Hypothalamus (tissue), 51 donors: ENCODE results near the gene GPHB5.
A peak's percentile ranks its signal among the peaks of the same experiment; 100 is the strongest.
"Not testable (repeated sequence)": the region's sequence is repeated elsewhere in the genome, so short reads cannot be mapped to it uniquely, and the experiment has no call there.

ENCODE experiments used
- DNase-seq, 51 donors: peaks; one replicate each; lab custom pipeline; 2025; lab: John Stamatoyannopoulos, UW

Gene GPHB5, protein sequence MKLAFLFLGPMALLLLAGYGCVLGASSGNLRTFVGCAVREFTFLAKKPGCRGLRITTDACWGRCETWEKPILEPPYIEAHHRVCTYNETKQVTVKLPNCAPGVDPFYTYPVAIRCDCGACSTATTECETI

GRCh38 chr14:63318835-63319234, at the start of gene GPHB5:
TSS of gene GPHB5 (minus strand) at chr14:63318935. CDS start at chr14:63317849, 1,086 bp downstream.
- DNase-seq: no peak

DNA sequence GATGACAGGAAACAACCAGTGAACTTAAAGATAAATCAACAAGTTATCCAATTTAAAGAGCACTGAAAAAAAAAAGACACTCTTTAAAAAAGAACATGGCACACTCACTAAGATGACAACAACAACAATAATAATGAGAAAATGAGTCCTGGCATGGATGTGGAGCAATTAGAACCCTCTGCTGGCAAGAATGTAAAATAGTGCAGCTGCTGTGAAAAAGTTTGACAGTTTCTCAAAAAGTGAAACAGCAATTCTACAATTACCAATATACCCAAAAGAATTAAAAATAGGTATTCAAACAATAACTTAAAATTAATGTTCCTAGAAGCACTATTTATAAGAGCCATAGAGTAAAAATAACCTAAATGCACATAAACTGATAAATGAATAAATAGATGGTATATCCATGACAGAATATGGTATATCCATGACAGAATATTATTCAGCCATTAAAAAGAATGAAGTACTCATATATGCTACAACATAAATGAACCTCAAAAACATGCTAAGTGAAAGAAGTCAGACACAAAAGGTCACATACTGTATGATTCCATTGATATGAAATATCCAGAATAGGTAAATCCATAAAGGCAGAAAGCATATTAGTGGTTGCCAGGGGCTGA, 49.1 kb upstream of the GPHB5 start:
- no peak for DNase-seq

GRCh38 chr14:63362389-63362819, 43.7 kb upstream of the GPHB5 start:
- no peak for DNase-seq

- DNase-seq: no peak
These were observed 43.1 kb upstream of the GPHB5 start for GRCh38 chr14:63361790-63362189.

GRCh38 chr14:63357841-63358240, 39.1 kb upstream of the GPHB5 start:
- no peak for DNase-seq

DNA sequence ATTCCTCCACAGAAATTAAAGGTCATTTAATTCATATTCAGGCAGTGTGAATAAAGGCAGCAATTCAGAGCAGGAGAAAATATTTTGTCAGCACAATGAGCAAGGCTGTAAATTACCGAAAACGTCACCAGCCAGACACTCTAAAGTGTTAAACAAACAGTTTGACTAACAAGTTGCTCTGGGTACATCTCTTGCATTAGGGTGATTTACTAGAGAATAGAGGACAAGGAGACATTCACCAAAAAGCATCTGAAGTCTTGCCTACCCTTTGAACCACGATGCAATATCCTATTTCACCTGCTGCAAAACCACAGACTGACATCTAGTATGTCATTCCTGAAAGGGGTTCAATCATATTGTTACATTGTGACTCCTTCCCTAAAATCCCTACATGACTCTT, 27.1 kb upstream of the GPHB5 start:
- DNase-seq: no peak

- no peak for DNase-seq
These were observed 25.6 kb upstream of the GPHB5 start for GRCh38 chr14:63344336-63344735.

- no peak for DNase-seq
These were observed 25.1 kb upstream of the GPHB5 start for GRCh38 chr14:63343878-63344277.

GRCh38 chr14:63342371-63342770, 23.6 kb upstream of the GPHB5 start:
- DNase-seq: peak in 5 of 51 donors; percentile 0 to 6 (median 0)

- DNase-seq: no peak
These were observed 10.3 kb upstream of the GPHB5 start for GRCh38 chr14:63328787-63329737.

DNA sequence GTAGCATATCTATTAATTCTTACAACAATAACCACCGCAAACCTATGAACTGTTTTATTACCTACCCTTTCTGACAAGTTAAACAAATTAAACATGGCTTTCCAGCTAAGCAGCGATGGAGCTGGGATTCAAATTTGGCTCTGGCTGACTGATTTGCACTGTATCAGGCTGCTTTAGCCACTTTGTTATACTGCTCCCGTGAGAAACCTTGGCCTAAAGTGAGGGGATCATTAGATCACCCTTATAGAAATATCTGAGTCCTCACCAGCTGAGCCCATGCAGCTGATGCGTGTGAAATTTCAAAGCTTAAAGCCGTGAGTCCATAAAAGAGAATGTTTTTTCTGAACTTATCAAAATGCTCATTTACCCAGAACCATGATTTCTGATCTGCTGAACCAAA, 8.1 kb upstream of the GPHB5 start:
- DNase-seq: no peak

DNA sequence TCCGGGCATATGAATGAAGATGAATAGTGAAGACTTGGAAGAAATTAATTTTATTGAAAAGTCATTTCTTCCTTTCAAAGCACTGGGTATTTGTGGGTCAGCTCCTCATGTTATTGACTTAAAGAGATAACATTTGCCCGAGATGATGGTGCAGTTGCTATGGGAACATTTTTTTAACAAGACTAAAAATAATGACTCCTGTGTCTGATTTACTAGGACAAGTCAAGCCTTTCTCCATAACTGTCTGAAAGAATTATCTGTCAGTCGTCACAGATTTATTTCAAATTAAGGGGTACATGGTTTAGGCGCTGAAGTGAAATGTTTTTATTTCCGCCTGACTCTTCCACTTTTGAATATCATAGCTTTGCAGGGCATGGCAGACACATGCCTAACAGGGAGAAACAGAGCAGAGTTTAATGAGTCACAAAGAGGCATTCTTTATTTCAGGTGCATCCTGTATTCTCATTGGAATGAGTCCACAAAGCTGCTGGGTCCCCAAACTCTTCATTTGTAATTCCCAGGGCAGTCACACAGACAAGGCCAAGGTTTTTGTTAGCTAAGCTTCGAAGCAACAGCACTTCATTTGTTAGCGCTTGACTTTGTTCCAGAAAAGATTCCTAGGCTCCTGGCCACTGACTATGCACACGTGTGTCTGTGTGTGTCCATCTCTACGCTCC, 4.3 kb upstream of the GPHB5 start:
- peak in 1 of 51 donors; percentile 4 for DNase-seq

DNA sequence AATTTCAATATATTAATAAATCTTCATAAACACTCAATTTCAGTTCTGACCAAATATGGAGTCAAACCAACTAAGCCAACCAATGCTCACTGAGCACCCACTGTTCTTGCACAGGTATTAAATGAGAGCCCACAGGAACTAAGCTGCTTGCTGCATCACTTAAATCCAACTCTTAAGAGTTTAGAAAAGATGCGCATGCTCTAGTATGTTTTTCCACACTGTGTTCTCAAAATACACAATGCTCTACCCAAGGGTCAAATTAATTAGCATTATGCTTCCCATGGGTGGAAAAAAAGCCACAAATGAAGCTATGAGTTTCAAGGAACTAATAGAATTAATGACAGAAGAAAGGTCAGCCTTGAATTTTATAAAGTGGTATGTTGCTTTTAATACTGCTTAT, 3.7 kb upstream of the GPHB5 start:
- no peak for DNase-seq

DNA sequence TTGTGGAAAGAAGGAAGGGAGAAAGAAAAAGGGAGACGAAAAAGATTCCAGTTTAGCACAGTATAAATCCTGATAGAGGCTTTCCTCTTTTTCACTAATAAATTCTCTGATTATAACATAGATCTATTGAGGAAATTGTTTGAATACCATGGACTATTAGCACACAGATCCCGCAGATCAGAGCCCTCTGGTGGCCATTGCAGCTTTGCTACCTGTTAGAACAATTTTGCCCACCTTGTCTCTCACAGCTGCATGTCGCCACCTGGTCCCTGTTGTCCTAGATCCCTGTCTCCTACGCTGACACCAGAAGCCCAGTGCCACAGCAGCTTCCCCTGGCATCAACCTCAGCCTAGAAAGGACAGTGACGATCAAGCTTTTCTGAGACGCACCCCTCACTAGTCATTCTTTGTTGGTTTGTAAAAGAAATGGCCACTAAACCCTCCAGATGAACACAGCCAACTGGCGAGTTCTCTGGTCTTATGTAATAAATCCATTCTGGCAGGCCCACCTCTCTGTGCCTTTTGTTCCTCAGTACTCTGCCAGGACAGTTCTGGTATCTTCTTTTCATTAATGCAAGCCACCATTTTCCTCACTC, 9.9 kb downstream of the GPHB5 start:
- no peak for DNase-seq

- DNase-seq: not testable (repeated sequence)
These were observed 14.3 kb downstream of the GPHB5 start for GRCh38 chr14:63304429-63304828.

DNA sequence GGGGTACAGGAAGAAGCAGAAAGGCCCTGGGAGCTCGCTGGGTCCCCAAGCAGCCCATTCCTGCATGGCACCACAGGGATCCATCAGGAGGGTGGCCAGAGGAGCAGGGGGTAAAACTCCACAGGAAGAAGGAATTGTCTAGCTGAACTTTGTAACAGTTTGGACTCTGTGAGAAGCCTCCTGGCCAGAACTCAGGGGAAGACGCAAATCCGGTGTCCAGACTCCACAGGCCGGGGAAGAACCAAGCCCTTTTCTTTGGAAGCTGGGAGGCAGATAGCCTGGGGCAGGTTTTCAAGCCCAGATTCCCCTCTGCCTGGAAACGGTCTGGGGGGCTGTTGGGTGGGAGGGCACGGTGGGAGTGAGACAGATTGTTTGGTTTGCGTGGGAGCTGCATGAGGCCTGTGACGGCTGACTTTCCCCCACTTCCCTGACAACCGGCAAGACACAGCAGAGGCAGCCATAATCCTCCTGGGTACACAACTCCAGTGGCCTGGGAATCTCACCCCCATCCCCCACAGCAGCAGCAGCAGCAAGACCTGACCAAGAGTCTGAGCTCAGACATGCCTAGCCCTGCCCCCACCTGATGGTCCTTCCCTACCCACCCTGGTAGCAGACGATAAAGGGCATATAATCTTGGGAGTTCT, 16.7 kb downstream of the GPHB5 start:
- no peak for DNase-seq

- DNase-seq: no peak
These were observed 17.9 kb downstream of the GPHB5 start for GRCh38 chr14:63300854-63301253.

DNA sequence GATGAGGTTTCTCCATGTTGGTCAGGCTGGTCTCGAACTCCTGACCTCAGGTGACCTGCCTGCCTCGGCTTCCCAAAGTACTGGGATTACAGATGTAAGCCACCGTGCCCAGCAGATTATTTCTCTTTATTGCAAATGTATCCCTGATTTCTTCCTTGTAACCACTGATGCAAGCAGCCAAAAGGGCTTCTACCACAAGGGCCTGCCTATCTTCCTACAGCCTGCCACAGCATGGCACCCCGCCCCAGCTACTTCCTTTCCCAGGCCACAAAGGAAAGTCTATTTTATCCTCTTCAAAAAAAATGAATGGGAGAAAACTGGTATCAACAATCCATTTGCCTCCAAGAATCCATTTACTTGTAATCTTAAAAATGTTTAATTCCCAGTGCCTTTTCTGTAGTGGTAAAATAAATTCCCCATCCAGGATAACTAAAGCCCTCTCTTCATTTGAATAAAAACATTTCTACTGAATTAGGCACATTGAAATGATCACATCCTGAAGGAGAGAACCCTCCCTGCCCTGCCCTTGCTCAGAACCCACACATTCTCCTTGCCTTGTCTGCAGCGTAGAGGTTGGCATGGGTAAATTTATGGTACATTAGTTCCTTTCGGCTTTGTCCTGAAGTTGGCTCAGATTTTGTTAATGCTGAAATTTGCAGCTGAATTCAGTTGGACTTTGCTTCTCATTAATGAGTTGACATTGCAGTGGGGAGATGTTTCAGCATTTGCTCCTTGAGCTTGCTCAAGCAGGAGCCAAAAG, 19.2 kb downstream of the GPHB5 start:
- no peak for DNase-seq

GRCh38 chr14:63297372-63298063, 21.2 kb downstream of the GPHB5 start:
- no peak for DNase-seq
